HG03139 (cell line): ENCODE results near the gene HOXA1.

Experiments used
- ATAC-seq: cut with Tn5 transposase; IDR thresholded peaks from one replicate; pipeline ENCODE4 v1.9.1; 2021; ENCODE audit not compliant: unreplicated experiment

Gene HOXA1

DNA sequence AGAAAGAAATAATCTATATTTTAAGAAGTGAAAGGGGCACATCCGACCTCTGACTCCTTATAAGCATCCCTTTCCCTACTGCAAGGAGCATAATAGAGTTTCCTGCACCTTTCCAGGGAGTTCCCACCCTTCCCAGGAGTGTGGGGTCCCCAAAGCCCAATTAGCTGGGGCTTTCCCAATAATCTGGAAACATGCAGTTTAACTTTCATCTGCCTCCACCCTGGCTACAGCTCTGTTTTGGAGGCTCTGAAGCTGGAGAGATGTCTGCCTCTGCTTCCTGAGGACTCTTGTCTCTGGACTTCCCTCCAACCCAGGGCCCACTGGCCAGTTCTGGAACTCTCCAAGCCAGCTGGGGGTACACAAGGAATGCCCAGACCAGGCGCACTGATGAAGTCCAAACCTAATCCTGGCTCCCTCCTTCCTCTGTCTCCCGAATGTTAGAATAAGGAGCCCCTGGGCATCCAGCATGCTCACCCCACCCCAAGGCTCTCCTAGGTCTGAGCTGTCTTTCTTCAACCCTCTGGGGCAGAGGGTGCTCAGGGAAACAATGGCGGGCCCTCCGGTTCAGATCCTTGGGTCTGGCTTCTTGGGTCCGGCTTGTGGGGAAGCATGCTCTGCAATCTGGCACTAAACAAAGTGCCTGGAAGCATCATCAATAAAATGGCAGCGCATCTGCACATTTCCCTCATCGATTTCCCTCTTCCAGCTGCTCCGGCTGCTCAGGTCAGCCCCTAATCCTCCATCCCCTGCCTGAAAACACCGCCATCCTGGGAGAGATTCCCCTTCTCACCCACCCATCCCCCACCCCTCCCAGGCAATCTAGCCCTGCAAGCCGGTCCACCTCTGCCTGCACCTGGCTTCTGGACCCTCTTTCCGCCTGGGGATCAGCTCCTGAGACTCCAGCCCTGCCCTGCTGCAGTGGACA lies 21.4 kb upstream of the HOXA1 start:
- no peak for ATAC-seq

DNA sequence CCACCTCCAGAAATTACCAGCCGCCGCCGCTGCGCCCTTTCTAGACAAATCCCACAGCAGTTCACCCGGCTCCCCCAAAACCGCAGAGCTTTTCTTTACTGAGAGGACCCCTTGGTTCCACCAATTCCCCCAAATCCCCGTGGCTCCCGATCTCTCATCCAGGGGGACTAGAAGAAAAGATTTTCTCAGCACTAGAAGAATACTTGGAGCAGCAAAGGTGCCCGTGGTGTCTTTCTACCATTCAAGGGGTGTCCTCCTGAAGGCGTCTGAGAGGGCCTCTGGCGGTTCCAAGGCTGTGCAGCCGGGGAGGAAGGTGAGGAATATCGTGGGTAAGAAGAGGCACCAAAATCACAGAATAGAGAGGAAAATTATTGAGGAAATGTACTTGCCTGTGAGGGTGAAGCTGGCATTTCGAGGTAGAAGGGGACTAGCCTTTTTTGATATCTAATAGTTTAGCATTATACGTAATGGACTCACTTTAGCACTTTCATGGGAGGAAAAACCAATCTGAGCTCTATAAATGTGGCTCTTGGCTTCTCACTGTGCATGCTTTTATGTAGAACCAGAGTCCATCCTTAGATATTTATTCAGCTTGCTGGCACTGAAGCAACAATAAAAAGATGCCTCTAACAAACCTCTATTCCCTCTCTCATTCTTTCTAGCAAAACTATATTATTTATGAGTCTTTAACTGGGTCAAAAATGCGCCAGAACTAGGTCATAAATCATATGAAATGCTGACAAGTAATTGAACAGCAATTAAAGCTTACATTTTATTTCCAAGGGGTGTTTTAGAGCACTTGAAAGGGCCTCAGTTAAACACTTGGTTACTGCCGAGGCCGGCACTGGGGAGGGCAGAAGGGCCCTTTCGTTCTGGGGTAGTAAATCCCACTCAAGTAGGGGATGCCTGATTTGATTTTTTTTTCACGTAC lies 20.5 kb upstream of the HOXA1 start:
- no peak for ATAC-seq

DNA sequence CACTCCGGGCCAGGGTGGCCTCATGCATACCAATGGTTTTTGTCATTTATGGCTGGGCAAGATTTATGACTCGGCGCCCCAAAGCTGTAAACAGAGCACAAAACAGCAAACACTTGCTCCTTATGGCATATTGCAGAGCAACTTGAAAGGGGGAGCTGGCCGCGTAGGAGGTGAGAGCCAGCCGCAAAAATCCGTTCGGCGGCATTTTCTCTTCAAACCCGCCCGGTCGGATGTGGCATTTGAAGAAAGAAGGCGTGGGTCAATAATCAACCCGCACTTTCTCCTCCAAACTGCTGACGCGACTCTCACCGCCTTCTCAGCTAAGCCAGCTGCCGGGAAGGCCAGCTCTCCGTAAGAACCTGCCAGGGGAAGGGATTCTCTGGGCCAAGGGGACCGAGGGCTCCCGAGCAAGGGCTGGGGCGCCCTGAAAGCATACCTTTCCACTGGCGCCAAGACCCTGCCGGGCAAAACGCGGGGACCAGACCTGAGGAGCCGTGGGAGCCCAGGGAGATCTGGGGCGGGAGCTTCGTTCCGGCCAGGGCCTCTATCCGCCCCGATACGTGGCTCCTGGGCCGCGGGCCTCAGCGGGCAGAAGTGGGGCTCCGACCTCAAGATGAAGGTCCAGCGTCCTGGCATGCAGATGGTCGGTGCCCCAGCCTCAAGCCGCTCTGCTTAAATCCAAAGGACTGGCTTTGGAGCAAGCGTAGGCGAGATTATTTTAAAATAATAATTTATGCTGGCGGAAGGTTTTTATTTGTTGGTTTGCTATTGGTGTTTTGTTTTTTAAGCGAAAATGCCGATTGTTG lies 19.6 kb upstream of the HOXA1 start:
- ATAC-seq: no peak

DNA sequence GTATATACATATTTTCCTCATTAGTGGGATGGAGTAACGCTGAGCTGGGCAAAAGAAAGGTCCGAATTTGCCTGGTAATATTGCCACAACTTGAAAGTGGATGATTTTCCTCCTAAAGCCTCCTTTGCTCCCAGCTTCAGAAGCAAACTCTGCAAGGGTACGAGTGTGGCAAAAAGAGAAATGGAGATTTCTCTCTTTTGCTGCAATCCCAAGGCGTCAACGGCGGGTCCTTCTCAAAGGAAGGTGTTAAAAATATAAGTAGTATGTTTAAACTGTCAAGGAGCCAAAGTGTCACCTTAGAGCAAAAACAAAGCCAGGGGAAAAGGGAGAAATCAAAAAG lies 19.1 kb upstream of the HOXA1 start:
- no peak for ATAC-seq

DNA sequence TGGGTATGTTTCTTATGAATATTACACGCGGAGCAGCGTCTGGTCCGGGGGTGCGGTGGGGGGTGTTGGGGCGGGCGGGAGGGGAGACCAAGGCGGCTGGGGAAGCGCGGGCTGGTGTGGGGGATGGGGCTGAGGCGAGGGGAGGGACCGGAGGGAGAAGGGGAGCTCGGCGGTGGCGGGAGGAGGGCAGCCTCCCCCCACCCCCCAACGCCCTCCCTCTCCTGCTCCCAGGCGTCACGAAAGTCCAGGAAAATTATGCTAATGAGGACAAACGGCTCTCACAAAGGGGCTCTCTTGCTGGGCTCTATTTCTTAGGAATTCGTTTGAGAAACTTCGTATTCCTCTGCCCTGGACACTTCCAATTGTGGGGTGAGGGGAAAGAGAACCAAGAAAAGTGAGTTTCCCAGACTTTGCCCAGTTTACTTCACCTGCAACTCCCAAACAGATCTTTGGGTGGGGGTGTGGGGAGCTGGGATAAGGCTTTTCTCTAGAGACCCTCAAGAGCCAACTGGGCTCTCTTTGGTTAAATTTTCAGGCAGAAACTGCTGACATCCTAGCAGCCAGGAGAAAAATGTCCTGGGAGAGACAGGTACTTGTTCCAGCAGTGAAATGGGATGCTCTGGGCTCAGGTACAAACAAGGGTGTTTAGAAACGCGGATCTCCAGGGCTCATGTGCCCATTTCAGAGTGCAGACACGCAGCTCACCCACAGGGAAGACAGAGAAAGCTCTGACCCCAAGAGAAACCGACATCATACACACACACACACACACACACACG lies 18.4 kb upstream of the HOXA1 start:
- no peak for ATAC-seq

DNA sequence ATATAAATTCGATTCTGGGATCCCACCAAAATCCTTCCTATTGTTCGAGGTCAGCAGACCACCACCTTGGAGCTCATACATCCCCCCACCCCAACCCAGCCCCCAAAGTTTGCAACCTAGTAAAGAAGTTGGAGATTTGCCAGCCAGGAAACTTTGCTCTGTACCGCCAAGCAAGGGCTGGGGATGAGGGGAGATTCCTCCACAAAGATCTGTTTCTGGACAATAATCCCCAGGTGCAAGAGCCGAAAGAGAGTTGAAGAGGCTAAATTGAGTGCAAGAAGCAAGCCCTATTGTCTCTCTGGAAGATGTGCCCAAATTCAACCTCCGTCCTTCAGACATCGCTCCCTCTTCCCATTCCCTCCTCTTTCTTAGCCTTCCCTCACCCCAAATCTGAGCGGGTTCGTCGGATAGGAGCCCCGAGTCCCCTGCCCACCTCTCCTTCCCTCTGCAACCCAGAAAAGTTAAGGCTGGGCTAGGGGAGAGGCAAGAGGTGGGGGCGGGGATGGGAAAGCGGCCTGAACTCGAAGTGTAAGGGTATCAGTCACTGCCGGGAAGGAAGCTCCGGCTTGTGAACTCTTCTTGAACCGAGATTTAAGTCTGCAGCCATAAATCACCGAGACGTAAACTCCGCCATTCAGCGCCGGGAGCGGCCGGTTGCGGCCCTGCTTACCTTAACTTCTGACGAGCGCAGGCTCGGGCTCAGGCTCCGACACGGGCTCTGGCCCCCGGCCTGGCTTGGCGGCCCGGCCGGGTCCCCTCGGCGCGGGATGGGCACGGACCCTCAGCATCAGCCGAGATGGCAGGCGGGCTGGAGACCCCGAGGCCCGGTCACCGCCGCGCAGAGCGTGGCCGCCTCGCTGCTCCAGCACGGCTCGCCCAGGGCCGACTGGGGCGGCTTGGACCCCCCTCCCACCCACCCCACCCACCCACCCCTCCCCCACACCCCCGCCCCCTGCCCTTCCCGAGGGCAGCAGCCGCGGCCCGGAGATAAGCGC lies 17.5 kb upstream of the HOXA1 start:
- no peak for ATAC-seq

DNA sequence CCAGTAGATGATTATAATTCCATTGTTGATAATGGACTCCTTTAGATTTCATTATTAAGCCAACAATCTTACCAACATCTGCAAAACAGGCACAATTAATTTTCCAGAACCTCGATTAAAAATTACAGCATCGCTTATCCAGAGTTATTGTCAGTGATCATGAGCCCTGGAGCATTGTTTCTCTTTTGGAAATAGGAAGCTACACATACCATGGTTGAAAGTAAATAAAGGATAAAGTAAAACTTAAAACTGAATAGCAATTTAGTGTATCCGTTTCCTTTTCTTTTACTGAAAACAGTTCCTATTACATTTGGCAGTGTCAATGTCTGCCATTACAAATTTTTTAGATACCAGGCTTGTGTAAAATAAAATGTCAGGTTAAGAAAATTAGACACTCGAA lies 16.6 kb upstream of the HOXA1 start:
- no peak for ATAC-seq

DNA sequence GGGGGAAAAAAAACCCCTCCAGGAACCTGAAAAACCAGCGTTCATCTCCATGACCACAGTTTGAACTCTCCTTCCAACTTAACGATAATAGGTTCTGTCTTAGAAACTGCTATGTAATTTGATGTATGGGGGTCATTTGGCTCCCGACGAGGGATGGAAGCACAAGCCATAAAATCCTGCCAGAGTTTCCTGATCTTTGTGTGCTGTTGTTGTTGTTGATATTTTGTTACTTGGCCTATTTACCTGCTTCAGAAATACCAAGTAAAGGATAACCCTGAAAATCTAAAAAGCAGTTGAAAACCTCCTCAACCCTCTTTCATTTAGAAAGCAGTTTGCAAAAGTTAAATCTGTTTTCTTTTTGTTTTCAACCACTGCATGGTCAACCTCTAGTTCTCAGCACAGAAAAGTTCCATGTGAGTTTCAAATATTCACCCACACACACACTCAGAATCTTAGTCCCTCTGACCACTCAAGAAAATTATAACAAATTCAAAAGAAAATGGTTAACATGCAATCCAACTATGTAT lies 16.0 kb upstream of the HOXA1 start:
- ATAC-seq: no peak

DNA sequence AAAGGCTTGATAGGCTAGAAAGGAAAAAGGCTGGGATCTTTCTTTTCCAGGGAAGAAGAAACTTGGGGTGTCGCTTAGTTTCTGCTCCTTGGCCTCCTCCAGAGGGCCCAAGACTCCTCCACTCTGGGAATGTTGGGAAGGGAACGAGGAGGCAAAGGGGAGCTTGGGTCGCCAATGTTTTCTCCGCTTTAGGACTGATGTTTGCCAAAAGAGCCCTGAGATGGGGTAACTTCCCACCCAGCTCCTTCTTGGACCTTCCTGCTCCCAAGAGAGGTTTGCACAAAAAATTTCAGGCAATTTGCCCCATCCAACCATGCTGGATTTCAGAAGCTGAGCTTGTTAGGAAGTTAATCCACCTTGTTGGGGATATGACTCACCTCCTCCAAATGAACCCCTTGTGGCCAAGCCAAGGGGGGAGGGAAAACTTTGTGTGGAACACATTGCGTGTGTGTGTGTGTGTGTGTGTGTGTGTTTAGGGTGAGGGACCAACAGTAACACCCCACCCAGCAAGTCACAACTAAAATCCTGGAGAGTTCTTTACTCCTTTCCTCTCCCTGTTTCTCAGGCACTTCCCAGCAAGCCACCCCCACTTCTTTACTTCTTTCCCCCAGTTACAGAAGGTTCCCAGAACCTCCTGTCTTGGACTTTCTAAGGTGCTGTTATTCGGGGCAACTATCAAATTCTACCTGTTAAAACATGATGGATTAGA lies 15.4 kb upstream of the HOXA1 start:
- ATAC-seq: no peak

DNA sequence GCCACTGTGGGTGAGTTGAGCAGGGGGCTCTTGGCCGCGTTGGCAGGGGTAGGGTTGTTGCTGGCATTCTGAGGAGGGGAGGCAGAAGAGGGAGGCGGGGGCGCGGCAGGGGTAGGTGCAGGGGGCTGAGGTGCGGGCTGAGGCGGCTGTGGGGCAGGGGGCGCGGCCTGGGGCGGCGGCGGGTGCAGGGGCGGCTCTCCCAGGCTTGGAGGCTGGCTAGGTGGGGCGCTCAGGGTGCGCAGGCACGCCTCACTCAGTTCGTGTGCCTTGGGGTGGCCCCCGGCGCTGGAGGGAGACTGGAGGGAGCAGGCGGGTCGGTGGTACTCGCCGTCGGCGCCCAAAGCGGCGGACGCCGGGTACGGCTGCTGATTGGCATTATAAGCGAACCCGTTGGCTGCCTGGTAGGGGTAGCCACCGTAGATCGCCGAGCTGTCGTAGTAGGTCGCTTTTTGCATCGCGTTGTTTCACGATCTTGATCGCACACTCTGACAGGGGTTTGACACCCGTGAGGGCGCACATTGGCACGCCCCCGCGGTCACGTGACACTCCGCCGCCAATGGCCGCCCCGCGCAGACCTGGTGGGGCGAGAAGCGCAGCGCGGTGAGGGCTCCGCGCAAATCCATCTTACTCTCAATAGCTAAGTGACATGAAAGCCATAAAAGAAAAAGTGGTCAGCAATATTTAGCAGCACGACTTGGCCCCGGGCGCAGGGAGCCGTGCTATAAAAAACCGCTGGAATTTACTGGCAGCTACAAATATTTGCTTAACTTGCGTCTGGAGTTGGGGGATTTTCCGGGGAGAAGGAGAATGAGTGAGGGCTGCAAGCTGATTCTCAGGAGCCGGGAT lies 14.6 kb upstream of the HOXA1 start:
- no peak for ATAC-seq

DNA sequence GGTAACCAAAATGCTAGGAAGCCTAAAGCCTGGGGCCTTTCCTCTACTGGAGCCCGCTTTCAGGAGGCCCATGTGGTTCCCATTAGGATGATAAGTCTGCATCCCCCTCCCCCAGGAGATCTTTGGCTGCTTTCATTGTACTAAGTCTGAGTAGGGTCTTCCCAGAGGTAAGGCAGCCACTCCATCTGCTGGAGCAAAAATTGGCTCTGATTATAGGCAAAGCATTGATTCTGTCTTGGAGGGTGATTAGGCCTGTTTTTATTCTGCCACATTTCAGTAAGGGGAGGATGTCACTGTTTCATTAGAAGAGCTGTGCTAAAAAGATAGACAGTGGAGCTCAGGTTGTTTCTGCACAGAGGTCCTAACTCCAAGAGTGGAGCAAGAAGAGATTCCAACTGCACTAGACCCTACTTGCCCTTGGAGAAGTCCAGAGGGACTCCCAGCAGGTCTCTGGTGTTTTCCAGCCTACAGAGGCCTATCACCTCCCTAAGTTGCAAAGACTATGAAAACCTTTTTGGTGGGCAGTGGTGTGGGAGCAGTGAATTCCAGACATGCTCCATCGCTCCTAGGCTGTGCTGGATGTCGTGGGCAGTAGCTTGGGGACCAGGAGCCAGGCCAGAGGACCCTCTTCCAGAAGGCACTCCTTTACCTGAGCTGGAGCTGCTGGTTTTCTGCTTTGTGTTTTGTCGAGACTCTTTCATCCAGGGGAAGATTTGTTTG lies 13.8 kb upstream of the HOXA1 start:
- ATAC-seq: no peak

DNA sequence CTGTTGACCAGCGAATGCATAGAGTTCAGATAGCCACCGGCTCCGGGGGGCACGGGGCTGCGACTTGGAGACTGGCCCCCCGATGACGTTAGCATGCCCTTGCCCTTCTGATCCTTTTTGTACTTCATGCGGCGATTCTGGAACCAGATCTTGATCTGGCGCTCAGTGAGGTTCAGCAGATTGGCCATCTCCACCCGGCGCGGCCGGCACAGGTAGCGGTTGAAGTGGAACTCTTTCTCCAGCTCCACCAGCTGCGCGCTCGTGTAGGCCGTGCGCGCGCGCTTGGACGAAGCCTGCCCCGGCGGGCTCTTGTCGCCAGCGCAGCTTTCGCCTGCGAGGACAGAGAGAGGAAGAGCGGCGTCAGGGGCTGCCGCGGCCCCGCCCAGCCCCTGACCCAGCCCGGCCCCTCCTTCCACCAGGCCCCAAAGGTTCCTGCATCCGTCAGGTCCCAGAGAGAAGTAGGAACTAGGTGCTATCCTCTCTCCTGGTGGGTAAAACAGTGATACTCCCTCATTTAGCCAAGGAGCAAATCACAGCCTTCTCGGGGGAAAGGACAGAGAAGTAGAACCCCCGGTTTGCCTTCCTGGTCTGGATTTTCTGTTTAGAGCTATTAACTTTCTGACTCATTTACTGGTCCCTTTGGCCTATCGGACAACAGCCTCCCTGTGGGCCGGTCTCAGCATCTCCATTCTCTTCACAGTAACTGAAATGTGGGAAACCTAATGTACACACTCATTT lies 12.8 kb upstream of the HOXA1 start:
- no peak for ATAC-seq

DNA sequence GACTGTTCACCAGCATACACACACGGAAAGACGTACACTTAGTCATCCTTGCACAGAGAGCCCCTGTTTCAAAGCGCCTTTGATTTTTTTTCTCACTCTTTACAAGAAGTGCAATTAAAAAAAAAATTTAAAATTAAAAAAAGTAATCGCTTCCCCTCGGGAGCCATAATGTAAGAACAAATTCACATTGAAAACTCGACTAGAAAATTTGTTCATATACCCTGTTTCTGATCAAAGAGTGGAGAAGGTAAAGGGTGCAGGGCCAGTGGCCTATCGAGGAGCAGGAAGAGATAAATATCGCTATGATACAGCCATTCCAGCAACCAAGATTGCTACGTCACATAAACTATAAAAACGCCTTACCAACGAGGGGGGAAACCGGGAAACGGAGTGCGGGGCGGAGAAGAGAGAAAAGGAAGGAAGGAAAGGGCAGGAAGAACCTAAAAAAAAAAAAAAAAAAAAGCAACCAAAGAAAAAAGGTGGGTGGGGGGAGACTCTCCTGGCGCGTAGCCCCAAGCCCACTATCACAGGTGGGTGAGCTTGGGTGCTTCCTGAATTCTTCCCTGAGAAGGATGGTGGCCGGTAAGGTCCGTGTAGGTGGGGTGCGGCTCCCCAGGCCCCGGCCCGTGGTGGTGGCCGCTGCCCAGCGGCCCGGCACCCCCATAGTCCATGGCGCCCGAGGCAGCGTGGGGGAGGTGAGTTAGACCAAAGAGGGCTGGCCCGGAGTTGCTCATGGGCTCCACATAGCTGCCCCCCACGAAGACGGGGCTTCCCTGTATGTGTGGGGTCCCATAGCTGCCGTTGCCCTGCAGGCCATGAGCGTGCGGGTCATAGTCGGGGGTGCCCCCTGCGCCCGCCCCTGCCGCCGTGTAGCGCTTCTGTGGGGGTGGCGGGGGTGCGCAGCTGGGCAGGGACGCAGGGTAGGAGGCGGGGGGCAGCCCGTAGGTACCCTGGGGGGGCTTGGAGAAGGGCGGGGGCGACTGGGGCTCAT lies 11.9 kb upstream of the HOXA1 start:
- no peak for ATAC-seq

DNA sequence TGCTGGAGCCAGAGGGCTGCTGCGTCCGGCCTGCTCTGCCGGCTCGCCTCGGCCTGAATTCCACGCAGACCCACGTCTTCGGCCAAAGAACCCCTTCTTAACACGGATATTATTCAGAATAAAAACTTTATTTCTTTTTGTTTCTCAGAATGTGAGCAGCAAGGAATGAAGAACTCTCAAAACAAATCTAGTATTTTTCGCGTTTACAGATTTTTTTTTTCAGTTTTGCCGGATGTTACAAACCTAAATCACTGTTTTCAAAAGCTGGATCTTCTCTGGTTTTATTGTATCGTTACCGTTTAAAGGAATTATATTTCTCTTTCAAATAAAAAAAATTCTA lies 11.1 kb upstream of the HOXA1 start:
- no peak for ATAC-seq
